ENCODE data around the gene BAHD1. TPM values are rescaled to one million over a fixed set of nuclear protein-coding genes. Genes with fewer than 3 reads are reported as not detected.

The BAHD1 gene
- total and polyA plus RNA-seq, 11 donors = 7.8 to 28.4 (median 16.1) TPM

GRCh38 chr15:40500568-40501330 is 60.0 kb downstream of the BAHD1 start:
- no peak for DNase-seq
- no peak overlapping the region for H3K27ac ChIP-seq
- no peak for ATAC-seq
- WGBS, 4 donors = 80 to 87% (median 84%) methylated on average over 4 of the region's 4 CpGs
- TF ChIP-seq CTCF (IDR thresholded peaks at IDR 0.05) (no peak), POLR2A (IDR thresholded peaks at IDR 0.05) (no peak)
- no peaks in the 10 kb centered on the region for H3K36me3 ChIP-seq
- no peaks in the 10 kb centered on the region for H3K4me1 ChIP-seq
- intact Hi-C loops (cut with DNase I) = loop anchor here in 1 of 10 donors (10.0 kb wide), 1 partner anchor 56 kb away; the partner anchor contains the start of gene BAHD1
- H3K9me3 ChIP-seq = no peaks in the 10 kb centered on the region
- H3K4me3 ChIP-seq = no peak overlapping the region
- H3K27me3 ChIP-seq = peaks cover 0 to 5% (median 0%) of the 10 kb centered on the region in 9 donors

GRCh38 chr15:40501487-40501886 is 60.7 kb downstream of the BAHD1 start:
- intact Hi-C loops (cut with DNase I) = loop anchor here in 1 of 10 donors (10.0 kb wide), 1 partner anchor 57 kb away; the partner anchor contains the start of gene BAHD1
- no peak for DNase-seq
- no peak for ATAC-seq

GRCh38 chr15:40506964-40507571 is 66.3 kb downstream of the BAHD1 start:
- H3K9me3 ChIP-seq = no peaks in the 10 kb centered on the region
- peaks cover 0 to 39% (median 0%) of the 10 kb centered on the region in 9 donors for H3K27me3 ChIP-seq
- intact Hi-C loops (cut with DNase I) = loop anchor here in 6 of 10 donors (1.0 to 10.0 kb wide), 6 partner anchors 36 to 66 kb away; partner anchors contain the start of gene BAHD1 (in 4 of the 6)
- TF ChIP-seq CTCF (IDR thresholded peaks at IDR 0.05) (peak; percentile 59 to 90 (median 70)), POLR2A (IDR thresholded peaks at IDR 0.05) (no peak)
- H3K27ac ChIP-seq = peak overlapping the region in 3 of 12 donors; percentile 31 to 42 (median 35)
- H3K36me3 ChIP-seq = no peaks in the 10 kb centered on the region
- H3K4me3 ChIP-seq = peak overlapping the region in 10 of 12 donors; percentile 20 to 46 (median 34)
- DNase-seq = peak; percentile 78 to 88 (median 83)
- peaks cover 0 to 24% (median 17%) of the 10 kb centered on the region in 12 donors for H3K4me1 ChIP-seq
- peak; percentile 76 to 93 (median 92) for ATAC-seq
- WGBS, 4 donors = 2 to 5% (median 3%) methylated on average over 29 to 30 of the region's 30 CpGs

More at GRCh38 chr15:40501487-40501886, 60.7 kb downstream of the BAHD1 start:
- no peak for TF ChIP-seq POLR2A (IDR thresholded peaks at IDR 0.05)
- TF ChIP-seq CTCF (IDR thresholded peaks at IDR 0.05) = no peak
- Histone ChIP-seq H3K4me1 (peaks cover 0 to 2% (median 0%) of the 10 kb centered on the region in 12 donors), H3K36me3 (no peaks in the 10 kb centered on the region), H3K4me3 (no peak overlapping the region), H3K27ac (no peak overlapping the region), H3K27me3 (peaks cover 0 to 5% (median 0%) of the 10 kb centered on the region in 9 donors), H3K9me3 (no peaks in the 10 kb centered on the region)
- WGBS, 4 donors = 74 to 84% (median 79%) methylated on average over 6 of the region's 6 CpGs

GRCh38 chr15:40508216-40508615 is 67.5 kb downstream of the BAHD1 start:
- Histone ChIP-seq H3K27ac (no peak overlapping the region), H3K9me3 (no peaks in the 10 kb centered on the region), H3K4me3 (no peak overlapping the region), H3K36me3 (no peaks in the 10 kb centered on the region), H3K27me3 (peaks cover 0 to 41% (median 0%) of the 10 kb centered on the region in 9 donors), H3K4me1 (peaks cover 0 to 25% (median 17%) of the 10 kb centered on the region in 12 donors)
- no peak for DNase-seq
- 90 to 100% (median 96%) methylated on average over 1 of the region's 1 CpG for WGBS, 4 donors
- TF ChIP-seq CTCF (IDR thresholded peaks at IDR 0.05) (no peak), POLR2A (IDR thresholded peaks at IDR 0.05) (no peak)
- ATAC-seq = no peak
- intact Hi-C loops (cut with DNase I) = loop anchor here in 4 of 10 donors (5.0 to 10.0 kb wide), 3 partner anchors 56 to 66 kb away; partner anchors contain the start of gene BAHD1 (in 3 of the 4)
